Muscle layer of duodenum (tissue), 2 donors: ENCODE results near the gene PUDP.

ENCODE experiments used
- H3K27ac ChIP-seq: one replicate; pipeline ENCODE4 v1.7.0; 2013; ENCODE audit warnings: mild to moderate bottlenecking, low read length
- H3K27me3 ChIP-seq: one replicate; pipeline ENCODE4 v1.7.0; 2013; ENCODE audit warnings: low read depth, mild to moderate bottlenecking, control low read depth, low read length
- H3K36me3 ChIP-seq, 2 donors: one replicate each; pipeline ENCODE4 v1.7.0; 2013; ENCODE audit warnings: low read length in 2 of 2, control low read depth in 1 of 2, mild to moderate bottlenecking in 1 of 2; ENCODE audit not compliant: insufficient read depth in 2 of 2, control insufficient read depth in 1 of 2
- H3K4me1 ChIP-seq, 2 donors: one replicate each; pipeline ENCODE4 v1.7.0; 2013; ENCODE audit warnings: low read length in 2 of 2, mild to moderate bottlenecking in 2 of 2, control low read depth in 1 of 2, moderate library complexity in 1 of 2; ENCODE audit not compliant: insufficient read depth in 2 of 2, control insufficient read depth in 1 of 2
- H3K4me3 ChIP-seq, 2 donors: one replicate each; pipeline ENCODE4 v1.7.0; 2013; ENCODE audit warnings: low read length in 2 of 2, low read depth in 1 of 2, mild to moderate bottlenecking in 1 of 2
- H3K9me3 ChIP-seq, 2 donors: one replicate each; pipeline ENCODE4 v1.7.0; 2013; ENCODE audit warnings: low read length in 2 of 2, control low read depth in 1 of 2, mild to moderate bottlenecking in 1 of 2; ENCODE audit not compliant: control insufficient read depth in 1 of 2
- donor health status: healthy.

The PUDP gene

DNA sequence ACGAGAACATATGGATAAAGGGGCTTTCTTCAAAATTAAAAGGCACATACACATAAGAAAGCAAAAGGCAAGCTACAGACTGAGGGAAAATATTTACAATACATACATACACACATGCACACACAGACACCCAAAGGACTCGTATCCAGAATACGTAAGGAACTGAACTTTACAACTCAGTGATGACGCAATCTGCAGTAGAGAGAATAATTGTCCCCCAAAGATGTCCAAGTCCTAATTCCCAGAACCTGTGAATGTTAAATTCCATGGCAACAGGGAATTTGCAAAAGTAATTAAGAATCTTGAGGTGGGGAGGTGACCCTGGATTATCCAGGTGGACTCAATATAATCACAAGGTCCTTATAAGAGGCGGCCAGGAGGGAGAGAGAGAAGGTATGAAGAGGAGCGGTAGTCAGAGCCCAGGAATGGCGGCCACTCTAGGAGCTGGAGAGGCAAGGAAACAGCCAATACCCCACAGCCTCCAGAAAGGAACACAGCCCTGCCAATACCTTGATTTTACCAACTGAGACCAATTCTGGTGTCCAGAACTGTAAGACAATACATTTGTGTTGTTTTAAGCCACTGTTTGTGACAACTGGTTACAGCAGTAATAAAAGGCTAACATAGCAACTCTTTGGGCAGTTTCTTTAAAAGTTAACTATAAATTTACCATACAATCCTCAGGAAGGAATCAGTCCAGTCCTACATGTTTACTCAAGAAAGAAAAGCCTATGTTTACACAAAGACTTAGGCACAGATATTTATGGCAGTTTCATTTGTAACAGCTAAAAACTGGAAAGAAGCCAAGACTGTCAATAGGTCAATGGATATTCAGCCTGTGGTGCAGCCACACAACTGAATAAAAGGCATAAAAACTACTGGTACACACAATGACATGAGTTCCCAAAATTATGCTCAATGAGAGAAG is 27.7 kb downstream of the PUDP start:
- Histone ChIP-seq H3K27ac (peak overlapping the region; percentile 31), H3K4me3 (no peak overlapping the region), H3K36me3 (no peaks in the 10 kb centered on the region), H3K27me3 (no peaks in the 10 kb centered on the region), H3K4me1 (peaks cover 5 to 9% of the 10 kb centered on the region in 2 donors), H3K9me3 (no peaks in the 10 kb centered on the region)

DNA sequence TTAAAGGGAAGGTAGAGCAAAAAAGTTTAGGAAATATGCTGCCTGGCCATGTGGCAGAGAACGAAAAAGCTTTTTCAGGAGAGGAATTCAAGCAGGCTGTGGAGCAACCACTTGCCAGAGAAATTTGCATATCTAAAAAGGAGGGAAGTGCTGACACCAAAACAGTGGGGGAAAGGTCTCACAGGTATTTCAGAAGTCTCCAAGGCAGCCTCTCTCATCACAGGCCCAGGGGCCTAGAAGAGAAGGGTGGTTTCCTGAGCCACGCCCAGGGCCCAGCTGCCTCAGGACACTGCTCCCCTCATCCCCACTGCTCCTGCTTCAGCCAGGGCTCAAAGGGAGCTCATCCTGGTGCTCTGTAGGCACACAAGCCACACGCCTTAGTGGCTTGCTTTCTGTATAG is 30.4 kb downstream of the PUDP start:
- Histone ChIP-seq H3K27me3 (no peaks in the 10 kb centered on the region), H3K9me3 (no peaks in the 10 kb centered on the region), H3K4me1 (peaks cover 5 to 9% of the 10 kb centered on the region in 2 donors), H3K27ac (no peak overlapping the region), H3K36me3 (no peaks in the 10 kb centered on the region), H3K4me3 (no peak overlapping the region)

DNA sequence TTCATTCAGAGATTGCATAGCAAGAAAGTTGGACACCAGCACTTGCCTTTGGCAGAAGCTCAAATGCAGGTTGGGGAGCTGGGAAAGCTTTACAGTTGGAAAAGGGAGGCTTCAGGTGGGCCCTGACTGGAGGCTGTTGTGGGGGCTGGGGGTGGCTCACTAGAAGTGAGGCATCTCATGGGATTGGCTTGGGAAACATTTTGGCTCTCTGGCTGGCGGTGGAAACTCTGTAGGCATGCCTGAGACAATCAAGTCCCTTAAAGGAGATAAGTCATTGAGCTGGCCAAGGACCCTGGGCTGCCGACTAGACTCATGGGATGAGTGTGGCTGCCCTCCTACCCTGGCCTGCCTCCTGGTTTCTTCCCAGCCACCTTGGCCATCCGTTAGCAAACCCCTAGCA is 31.9 kb downstream of the PUDP start:
- Histone ChIP-seq H3K36me3 (no peaks in the 10 kb centered on the region), H3K4me3 (no peak overlapping the region), H3K4me1 (peaks cover 5% of the 10 kb centered on the region in 2 donors), H3K27ac (no peak overlapping the region), H3K9me3 (no peaks in the 10 kb centered on the region), H3K27me3 (no peaks in the 10 kb centered on the region)

DNA sequence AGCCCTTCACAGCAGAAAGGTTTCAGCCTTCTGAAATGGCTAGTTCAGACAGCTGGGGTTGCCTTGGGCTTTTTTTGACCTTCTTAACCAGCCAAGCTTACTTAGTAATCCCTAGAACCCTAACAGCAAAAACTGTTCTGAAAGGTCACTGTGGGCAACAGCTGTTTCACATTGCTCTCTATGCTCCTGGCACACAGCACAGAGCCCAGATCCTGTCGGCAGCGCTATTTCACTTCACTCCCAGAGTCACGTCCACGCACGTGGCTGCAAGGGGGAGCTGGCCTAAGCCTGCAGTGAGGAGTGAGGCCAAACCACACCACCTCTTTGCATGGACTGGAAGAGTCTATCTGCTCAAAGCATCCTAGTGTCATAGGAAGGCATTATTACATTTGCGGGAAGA is 32.4 kb downstream of the PUDP start:
- peaks cover 4% of the 10 kb centered on the region in 2 donors for H3K4me1 ChIP-seq
- H3K27me3 ChIP-seq: no peaks in the 10 kb centered on the region
- no peak overlapping the region for H3K27ac ChIP-seq

DNA sequence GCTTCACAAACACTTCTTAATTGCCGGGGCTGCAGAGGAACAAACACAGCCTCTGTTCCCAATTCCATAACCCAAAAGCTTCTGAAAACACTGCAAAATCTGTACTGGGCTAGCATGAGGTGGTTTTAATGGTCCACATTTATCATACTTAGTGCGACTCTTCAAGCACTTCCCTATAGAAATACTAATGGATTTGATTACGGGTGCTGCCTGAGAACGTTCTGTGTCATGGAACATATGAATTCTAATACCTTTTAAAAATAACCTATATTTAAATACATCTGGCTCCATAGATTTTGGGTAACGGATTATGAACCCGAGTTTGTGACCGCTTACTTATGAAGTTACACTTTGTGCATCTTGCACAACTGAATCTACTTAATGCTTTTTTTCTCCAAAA is 35.9 kb downstream of the PUDP start:
- peaks cover 0 to 9% of the 10 kb centered on the region in 2 donors for H3K4me1 ChIP-seq
- no peak overlapping the region for H3K4me3 ChIP-seq
- H3K36me3 ChIP-seq: no peaks in the 10 kb centered on the region
- no peaks in the 10 kb centered on the region for H3K27me3 ChIP-seq
- no peak overlapping the region for H3K27ac ChIP-seq
- no peaks in the 10 kb centered on the region for H3K9me3 ChIP-seq

More for the DNA sequence above, 32.4 kb downstream of the PUDP start:
- Histone ChIP-seq H3K36me3 (no peaks in the 10 kb centered on the region), H3K9me3 (no peaks in the 10 kb centered on the region), H3K4me3 (no peak overlapping the region)

GRCh38 chrX:7111518-7111917 is 36.4 kb downstream of the PUDP start:
- H3K27ac ChIP-seq: no peak overlapping the region

GRCh38 chrX:7110821-7111276 is 37.1 kb downstream of the PUDP start:
- no peaks in the 10 kb centered on the region for H3K27me3 ChIP-seq
- H3K9me3 ChIP-seq: no peaks in the 10 kb centered on the region
- no peak overlapping the region for H3K4me3 ChIP-seq
- peaks cover 0 to 9% of the 10 kb centered on the region in 2 donors for H3K4me1 ChIP-seq
- no peak overlapping the region for H3K27ac ChIP-seq
- H3K36me3 ChIP-seq: no peaks in the 10 kb centered on the region

More at GRCh38 chrX:7111518-7111917, 36.4 kb downstream of the PUDP start:
- Histone ChIP-seq H3K4me3 (no peak overlapping the region), H3K36me3 (no peaks in the 10 kb centered on the region), H3K4me1 (peaks cover 0 to 9% of the 10 kb centered on the region in 2 donors), H3K27me3 (no peaks in the 10 kb centered on the region), H3K9me3 (no peaks in the 10 kb centered on the region)

DNA sequence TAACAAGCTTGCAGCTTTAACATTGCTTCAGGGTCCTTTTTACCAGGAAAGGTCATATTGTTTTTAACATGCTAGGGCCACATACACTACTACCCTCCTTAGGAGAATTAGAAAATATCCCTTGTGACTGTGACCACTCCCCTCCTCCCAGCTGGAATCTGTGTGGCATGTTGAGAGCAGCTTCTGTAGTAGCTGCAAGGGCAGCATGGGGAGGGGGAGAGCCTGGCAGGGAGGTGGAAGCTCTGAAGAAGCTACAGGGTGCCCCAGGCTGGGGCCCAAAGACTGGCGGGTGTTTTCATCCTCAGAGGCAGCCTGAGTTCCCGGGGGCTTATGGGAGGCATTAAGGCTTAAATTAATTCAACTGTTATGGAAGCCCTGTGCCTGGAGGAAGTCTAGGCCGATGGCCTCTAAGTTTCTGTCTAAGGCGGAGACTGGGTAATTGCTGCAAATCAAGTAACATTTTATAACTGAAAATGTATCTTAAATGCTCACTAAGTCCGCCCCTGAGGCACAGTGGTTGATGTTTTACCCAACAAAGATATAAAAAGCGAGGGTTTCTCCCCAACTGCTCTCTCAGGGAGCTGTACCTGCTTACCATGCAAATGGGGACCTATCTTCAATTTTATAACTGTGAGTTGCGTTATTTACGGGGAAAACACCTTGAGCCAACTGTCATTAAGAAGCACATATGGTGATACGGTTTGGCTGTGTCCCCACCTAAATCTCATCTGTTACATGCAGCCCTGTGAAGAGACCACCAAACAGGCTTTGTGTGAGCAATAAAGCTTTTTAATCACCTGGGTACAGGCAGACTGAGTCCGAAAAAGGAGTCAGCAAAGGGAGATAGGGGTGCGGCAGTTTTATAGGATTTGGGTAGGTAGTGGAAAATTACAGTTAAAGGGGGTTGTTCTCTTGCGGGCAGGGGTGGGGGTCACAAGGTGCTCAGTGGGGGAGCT is 37.8 kb downstream of the PUDP start:
- Histone ChIP-seq H3K4me1 (peaks cover 0 to 9% of the 10 kb centered on the region in 2 donors), H3K36me3 (no peaks in the 10 kb centered on the region), H3K27me3 (no peaks in the 10 kb centered on the region), H3K4me3 (no peak overlapping the region), H3K9me3 (no peaks in the 10 kb centered on the region), H3K27ac (no peak overlapping the region)

DNA sequence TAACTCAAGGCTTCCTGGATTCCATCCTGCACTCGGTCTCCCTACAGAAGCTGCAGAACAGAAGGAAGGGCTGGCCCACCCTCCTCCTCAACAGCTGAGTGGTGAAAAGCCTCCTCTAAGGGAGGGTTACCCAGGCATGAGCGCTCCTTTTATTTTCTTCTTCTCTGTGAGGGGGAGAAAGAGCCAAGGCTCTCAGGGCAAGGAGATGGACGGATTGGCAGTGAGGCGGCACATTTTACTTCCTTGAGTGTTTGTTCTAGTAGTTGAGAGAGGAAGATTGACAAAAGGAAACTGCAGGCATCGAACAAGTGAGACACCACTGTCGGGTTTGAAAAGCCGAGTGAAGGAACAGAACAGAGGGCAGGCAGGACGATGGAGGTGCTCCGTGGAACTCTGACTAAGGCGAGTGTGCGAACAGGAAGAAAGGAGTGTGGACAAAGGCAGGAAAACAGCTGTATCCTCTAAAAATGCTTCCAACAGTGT is 38.9 kb downstream of the PUDP start:
- H3K4me3 ChIP-seq: peak overlapping the region; percentile 18 to 35
- peaks cover 0 to 9% of the 10 kb centered on the region in 2 donors for H3K4me1 ChIP-seq
- H3K36me3 ChIP-seq: no peaks in the 10 kb centered on the region
- no peak overlapping the region for H3K27ac ChIP-seq
- H3K9me3 ChIP-seq: no peaks in the 10 kb centered on the region
- H3K27me3 ChIP-seq: no peaks in the 10 kb centered on the region

DNA sequence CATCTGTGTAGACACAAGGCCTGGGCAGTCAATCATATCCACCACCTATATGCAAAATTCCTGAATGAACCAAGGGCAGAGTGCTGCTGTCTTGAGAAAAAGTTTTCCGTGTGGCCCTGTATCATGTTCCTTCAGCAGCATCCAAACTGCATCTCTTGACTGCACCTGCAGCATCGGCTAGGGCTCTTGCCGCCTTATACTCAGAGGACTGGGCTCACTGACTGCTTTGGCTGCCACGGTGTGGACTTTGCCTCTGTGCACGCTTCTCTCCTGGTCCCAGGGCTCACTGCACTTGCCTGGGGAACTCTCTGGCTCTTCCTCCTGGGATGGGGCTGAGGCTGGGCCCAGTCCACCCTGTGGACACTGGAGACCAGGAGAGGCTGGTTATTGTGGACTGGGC is 39.9 kb downstream of the PUDP start:
- Histone ChIP-seq H3K27ac (no peak overlapping the region), H3K4me3 (no peak overlapping the region), H3K9me3 (no peaks in the 10 kb centered on the region), H3K36me3 (no peaks in the 10 kb centered on the region), H3K27me3 (no peaks in the 10 kb centered on the region), H3K4me1 (peaks cover 0 to 9% of the 10 kb centered on the region in 2 donors)

GRCh38 chrX:7106649-7107048 is 41.3 kb downstream of the PUDP start:
- no peak overlapping the region for H3K4me3 ChIP-seq
- peaks cover 0 to 9% of the 10 kb centered on the region in 2 donors for H3K4me1 ChIP-seq
- no peaks in the 10 kb centered on the region for H3K9me3 ChIP-seq
- no peaks in the 10 kb centered on the region for H3K27me3 ChIP-seq
- no peaks in the 10 kb centered on the region for H3K36me3 ChIP-seq
- no peak overlapping the region for H3K27ac ChIP-seq
